ENCODE results near the gene ANO8.

ANO8 gene

DNA sequence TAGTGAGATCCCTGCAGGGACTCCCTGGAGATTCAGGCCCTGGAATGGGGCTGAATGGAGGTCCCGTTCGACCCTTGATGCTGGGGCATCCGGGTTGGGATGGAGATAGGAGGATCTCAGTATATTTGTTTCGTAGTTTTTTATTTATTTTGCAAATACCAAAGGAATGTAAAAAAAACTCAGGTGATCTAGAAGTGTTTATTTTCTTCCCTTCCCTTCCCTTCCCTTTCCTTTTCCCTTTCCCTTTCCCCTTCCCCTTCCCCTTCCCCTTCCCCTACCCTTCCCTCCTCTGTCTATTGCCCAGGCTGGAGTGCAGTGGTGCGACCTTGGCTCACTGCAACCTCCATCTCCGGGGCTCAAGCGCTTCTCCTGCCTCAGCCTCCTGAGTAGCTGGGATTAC lies 7.2 kb upstream of the ANO8 start:
- no peak for DNase-seq

DNA sequence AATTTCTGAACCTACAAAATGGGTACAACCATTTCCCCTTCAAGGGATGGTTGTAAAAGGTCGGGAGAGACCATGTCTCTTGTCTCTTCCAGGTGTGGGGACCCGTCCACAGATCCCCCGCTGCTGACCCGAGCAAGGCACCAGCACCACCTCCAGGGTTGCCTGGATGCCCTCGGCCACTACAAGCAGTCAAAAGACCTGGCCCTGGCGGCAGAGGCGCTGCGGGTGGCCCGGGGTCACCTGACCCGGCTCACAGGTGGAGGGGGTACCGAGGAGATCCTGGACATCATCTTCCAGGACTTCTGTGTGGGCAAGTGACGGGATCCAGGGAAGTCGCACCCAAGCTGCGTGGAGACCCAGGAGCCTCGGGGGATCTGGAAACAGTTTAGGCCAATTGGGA lies 6.7 kb upstream of the ANO8 start:
- DNase-seq, result no peak

DNA sequence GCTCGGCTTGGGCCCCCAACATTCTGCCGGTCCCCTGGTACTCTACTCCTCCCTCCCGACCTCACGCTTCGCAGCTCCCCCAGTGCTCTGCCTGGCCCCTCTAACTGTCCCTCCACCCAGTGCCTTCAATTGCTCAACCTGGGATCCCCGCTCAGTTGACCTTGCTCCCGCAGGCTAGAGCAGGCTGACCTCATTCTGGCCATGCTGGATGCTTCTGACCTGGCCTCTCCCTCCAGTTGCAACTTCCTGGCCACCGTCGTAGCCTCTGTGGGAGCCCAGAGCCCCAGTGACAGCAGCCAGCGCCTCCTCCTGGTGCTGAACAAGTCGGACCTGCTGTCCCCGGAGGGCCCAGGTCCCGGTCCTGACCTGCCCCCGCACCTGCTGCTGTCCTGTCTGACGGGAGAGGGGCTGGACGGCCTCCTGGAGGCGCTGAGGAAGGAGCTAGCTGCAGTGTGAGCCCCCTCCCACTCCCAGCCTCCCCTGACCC lies 6.3 kb upstream of the ANO8 start:
- DNase-seq, result no peak

DNA sequence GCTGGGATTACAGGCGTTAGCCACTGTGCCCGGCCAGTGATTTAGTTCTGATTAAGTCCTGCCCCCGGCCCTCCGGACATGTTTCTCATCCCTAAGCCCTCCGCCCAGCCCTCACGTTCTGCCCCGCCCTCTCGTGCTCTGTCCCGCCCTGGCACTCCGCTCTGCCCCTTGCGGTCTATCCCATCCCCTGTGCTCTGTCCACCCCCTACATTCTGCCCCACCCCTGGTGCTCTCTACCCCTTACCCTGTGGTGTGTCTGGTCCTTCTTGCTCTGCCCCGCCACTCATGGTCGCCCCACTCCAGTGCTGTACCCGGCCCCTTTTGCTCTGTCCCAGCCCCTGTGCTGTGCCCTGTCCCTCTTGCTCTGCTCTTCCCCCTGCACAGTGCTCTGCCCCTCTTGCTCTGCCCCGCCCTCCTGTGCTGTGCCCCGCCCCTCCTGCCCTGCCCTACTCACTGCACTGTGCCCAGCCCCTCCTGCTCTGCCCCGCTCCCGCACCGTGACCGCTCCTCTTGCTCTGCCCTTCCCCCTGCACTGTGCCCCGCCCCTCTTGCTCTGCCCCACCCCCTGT lies 5.7 kb upstream of the ANO8 start:
- no peak for DNase-seq

DNA sequence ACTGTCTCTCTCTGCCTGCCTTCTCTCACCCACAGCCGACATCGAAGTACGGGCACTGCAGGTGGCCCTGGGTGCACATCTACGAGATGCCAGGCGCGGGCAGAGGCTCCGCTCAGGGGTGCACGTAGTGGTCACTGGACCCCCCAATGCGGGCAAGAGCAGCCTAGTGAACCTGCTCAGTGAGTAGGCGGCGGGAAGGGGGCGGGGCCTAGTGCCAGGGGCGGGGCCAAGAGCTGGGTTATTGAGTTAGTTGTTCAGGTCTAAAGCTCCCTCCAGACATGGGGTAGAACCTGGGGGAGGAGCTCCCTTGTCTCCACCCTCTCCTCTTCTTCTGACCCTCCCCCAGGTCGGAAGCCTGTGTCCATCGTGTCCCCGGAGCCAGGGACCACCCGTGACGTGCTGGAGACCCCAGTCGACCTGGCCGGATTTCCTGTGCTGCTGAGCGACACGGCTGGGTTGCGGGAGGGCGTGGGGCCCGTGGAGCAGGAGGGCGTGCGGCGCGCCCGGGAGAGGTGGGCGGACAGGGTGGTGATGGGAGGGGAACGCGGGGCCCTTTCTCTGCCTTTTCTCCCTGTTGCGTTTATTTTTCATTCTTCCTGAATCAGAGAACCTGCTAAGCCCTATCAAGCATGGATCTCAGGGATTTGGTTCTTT lies 4.6 kb upstream of the ANO8 start:
- DNase-seq, result peak; percentile 75

DNA sequence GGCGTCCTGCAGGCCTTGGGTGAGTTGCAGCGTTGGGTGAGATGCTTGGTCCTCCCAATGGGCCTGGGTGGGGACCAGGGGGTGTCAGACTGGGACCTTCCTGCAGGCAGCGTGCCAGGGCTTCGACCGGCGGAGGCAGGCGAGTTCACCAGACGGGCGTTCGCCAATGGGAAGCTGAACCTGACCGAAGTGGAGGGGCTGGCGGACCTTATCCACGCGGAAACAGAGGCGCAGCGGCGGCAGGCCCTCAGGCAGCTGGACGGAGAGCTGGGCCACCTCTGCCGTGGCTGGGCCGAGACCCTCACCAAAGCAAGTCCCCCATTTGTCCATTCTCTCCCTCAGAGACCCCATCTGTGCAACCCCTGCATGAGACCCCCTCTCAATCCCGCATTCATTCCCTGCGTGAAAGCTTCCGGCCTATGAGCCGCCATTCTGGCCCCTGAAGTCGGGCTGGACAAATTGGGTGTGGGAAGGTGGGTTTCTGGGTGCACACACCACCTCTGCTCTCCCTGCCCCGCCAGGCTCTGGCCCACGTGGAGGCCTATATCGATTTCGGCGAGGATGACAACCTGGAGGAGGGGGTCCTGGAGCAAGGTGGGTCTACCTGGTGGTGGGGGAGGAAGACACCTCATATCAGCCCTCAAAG lies 3.9 kb upstream of the ANO8 start:
- no peak for DNase-seq

DNA sequence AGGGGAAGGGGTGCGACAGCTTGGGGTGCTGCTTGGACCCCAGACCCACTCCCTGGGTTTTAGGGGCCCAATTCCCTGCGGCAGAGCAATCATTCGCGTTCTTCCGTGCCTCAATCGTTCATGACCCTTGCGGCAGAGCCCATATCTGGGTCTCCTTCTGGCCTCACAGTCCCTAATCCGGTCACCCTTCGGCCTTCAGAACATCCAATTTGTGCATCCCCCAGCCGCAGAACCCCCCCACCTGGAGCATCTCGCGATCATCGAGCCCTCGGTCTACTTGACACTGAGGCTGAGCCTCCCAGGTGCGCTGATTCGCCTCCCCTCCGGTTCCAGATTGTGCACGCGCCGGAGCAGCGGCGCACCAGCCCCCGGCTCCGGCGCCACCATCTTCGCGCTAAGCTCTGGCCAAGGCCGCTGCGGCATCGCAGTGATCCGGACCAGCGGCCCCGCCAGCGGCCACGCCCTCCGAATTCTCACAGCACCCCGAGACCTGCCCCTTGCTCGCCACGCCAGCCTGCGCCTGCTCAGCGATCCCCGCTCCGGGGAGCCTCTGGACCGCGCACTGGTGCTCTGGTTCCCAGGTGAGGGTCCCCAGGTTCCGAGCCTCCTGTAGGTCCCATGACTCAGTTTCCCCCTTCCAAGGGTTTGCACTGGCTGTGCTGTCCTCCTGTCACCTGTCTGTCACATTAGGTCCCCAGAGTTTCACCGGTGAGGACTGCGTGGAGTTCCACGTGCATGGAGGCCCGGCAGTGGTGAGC lies 3.2 kb upstream of the ANO8 start:
- peak; percentile 61 for DNase-seq

DNA sequence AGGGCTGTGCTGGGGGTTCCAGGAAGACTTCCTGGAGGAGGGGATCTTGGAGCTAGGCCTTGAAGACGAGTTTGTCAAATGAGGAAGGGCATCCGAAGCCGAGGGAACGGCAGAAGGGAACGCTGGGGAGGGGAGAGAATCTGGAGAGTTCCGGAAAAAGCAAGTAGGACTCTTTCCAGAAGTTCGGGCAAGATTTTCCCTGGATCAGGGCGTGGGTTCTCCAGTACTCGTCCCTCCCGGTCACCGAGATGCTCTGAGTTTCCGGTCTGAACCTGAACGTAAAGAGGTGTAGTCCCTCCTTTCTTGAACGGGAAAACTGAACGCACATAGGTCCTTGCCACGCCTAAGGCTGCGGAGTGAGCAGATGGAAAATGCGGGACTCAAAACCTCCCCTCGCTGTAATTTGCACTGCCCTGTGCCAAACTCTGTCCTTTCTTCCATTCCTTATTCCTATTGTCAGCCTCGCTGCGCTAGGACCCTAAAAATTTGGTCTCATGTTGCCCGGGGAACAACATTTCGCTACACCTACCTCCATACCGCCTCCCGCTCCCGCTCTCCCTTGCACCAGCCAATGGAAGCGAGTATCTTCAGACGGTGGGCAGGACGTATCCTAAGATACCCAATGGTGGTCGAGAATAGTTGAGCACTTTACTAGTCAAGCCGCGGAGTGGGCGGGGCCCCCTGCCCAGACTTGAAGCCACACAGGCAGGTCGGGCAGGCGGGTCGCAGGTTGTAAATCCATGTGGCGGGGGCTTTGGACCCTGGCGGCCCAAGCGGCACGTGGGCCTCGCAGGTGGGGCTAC lies 2.4 kb upstream of the ANO8 start, which contains the start of gene GTPBP3:
Gene GTPBP3 (plus strand): TSS at position 682 of the 803 bp plus-strand sequence. CDS start 59 bp downstream, at position 741.
- peak; percentile 98 for DNase-seq

DNA sequence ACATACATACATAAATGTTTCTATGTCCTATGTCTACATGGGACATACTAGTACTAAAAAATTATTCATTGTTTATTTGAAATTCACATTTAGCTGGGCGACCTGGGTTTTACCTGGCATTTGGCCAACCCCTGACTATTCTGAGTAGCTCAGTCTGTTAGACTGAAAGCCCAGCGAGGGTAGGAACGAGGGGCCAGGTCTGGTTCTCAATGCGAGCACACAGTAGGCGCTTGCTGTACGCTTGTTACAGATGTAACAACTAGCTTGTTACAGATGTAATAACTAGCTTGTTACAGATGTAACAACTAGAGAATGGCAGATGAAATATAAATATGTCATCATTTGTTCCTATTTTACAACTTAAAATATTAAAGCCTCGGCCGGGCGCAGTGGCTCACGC lies 920 bp upstream of the ANO8 start:
- DNase-seq, result no peak

DNA sequence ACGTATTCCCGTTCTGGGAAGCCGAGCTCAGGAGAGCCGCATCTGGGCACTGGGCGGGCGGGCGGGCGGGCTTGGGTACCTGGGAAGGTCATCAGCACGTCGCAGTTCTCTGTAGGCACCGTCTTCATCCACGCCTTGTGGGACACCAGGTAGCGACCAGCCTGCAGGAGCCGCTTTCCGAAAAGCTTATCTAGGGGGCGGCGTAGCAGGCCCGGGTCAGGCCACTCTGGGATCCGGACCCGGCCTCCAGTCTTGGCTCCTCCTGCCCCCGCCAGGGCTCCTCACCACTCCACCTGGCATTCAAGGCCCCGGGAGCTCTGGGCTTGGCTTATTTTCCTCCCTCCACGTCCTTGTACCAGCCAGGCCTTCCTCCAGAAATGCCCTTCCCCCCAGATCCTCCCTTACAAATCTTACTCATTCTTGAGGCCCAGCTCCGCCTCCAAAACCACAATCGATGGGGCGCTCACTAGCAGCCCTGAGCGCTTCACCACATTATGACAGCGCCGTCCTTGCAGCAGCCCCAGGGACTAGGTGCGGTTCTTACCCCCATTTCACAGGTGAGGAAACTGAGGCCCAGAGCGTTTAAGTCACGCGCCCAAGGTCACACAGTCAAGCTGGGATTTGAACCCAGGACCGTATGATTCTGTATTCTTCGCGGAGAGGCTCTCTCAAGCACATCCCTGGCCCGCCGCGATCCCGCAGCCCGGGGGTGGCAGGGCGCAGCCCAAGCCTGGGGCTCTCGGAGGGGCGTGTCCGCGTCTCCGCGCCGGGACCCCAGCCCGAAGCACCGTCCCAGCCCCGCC lies 843 bp downstream of the ANO8 start:
- DNase-seq, result peak; percentile 86

DNA sequence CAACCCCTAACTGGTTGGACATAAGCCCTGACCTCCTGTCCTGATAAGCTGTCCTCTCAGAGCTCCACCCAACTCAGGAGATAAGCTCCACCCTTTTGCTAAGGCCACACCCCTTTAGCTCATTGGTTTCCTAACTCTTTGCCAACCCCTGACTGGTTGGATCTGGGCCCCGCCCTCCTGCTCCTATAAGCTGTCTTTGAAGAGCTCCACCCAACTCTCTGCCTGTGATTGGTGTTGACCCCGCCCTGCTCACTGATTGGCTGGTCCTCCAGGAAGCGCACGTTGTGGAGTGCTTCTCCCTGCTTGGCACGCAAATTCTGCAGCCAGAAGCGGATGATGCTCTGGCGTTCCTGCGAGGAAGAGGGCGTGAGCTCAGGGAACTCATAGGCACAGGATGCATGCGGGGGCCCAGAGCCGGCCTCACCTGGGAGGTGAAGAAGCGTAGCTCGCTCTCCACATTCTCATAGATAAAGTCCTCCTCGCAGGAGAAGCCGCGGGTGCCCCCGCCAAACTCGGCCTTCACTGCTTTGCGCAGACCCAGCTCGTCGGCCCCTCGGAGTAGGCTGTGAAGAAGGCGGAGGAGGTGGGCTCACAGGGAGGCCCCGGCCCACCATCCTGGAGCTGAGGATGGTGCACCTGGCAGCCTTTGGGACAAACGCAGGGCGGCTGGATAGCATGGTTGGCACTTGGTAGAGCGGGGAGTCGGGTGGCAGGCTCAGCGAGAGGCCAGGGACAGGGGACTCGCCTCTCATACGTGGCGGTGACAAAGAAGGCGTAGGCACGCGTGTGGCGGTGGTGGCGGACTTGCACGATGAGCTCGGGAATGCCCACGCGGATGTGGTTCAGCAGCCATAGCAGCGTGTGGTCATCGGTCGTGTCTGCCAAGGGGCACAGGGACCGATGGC lies 1.7 kb downstream of the ANO8 start:
- peak; percentile 81 for DNase-seq

DNA sequence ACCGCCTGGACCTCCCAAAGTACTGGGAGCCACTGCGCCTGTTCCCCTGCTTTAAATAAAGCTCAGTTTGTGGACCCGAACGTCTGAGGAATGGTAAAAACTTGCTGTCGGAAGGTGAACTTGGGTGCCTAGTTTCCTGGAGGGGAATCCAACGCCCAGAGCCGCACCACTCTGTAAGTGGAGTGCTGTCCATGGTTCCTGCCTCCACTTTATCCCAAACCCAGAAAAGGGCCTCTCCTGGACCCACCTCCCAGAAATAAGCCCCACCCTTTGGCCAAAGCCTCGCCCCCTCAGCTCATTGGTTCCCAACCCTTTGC lies 2.3 kb downstream of the ANO8 start:
- DNase-seq, result no peak

DNA sequence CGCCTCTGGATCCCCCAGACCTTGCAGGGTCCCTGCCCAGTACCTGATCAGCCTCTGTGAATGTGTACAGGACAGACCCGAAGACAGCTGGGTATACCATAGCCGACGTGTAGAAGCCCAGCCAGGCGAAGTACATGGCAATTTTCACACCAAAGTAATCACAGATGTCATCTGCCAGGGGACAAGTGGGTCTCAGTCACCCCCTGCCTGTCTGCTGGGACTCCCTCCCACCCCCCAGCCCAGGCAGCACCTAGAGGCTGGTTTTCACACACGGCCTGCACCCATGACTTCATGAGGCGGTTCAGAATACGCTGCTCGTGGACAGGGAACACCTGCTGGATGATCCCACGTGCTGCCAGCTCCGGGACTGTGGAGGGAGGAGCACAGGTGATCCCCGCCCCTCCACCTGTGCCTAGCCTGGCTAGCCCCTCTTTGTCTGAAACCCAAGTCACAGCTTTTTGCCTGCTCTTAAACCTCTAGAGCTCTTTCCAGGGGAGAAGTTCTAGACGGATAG lies 3.6 kb downstream of the ANO8 start:
- no peak for DNase-seq

DNA sequence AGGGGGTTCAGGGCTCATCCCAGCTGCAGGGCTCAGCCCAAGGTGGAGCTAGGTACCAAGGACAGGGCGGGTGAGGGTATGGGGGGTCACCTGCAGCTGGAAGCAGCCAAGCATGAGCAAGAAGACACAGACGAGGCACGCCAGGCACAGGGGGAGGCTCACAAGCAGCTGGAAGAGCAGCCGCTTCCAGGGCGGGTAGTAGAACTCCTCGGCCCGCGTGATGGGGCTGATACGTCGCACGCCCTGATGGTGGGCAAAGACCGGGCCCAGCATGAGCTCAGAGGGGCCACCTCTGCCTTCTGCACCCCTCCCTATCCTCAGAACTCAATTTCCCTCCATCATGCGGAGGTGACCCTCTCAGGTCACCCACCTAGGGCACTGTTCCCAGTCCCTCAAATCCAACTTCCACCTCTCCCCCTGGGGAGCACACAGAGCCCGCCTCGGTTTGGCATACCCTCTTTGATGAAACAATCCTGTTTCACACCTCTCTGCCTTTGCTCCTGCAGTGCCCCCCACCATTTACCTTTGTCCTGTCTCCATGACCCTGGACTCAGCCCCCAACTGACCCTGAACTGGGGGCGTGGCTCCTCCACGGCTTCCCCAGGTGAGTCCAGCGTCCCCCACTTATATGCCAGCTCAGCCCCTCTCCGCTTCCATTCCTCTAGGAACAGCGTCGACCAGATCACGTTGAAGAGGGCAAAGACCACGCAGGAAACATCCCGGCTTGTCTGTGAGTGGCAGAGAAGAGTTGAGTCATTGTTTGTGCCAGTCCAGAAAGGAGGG lies 4.2 kb downstream of the ANO8 start:
- no peak for DNase-seq

DNA sequence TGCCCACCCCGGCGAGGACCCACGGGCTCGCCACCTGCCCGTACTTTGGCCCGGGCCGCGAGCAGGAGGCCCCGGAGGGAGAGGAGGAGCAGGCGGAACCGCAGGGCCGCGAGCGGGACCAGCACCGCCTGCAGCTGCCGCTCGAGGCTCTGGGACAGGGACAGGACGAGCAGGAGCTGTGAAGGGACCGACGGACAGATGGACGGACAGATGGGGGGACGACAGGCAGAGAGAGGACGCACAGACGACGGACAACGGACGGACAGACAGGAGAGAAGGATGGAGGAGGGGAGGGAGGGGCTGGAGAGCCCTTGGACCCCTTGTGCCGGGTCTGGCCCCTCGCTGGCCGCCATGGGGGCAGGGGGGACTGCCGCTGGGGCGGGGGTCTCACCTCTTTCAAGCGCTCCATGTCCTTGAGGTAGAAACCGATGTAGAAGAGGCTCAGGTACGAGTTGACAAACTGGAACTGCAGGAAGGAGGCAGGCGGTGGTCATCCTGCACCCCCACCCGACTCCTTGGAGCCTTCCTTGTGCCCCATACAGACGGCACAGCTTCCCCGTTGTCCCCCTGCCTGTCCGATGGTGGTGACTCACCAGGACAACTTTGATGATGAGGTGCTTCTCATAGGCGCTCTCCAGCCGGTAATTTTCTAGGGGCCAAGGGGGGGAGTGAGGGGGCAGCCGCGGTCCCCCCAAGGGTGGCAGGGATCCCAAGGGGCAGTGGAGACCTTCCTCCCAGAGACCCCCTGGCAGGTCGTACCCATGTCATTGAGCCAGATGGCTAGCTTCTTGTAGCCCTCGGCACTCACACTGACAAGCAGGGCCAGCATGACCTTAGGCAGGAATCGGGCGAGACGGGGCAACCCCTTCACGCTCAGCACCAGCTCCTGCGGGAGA lies 5.0 kb downstream of the ANO8 start:
- no peak for DNase-seq

DNA sequence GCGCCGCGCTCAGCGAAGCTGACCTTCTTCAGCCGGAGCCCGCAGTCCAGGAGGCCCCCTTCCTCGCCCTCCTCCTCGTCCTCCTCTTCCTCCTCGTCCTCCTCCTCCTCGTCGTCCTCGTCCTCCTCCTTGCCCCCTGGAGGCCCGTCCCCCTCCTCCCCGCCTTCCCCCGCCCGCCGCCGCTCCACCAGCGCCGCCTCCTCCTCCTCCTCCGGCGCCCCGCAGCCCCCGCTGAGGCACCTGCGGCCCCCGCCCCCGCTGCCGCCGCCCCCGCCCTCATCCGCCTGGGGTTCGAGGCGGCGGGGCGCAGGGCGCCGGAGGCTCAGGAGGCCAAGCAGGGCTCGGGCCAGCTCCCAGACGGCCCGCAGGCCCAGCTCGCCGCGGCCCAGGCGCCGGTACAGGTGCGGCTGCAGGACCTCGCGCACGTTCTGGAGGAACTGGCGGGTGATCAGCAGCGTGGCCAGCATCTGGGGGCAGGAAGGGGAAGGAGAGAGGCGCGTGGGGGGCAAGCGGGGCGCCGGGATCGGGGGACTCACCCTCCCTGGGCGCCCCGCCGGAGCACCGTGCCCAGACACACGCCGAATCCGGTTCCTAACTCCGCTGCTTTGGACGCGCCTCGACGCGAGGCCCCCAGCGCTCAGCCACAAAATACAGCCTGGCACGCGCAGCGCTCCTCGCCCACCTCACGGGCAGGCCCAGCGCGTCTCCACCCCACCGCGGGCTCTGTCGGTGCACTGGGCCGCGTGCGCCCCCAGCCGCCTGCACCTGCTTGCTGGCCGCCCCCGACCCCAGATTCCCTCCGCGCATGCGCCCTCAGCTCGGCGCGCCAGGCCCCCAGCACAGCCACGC lies 5.9 kb downstream of the ANO8 start:
- peak; percentile 35 for DNase-seq

DNA sequence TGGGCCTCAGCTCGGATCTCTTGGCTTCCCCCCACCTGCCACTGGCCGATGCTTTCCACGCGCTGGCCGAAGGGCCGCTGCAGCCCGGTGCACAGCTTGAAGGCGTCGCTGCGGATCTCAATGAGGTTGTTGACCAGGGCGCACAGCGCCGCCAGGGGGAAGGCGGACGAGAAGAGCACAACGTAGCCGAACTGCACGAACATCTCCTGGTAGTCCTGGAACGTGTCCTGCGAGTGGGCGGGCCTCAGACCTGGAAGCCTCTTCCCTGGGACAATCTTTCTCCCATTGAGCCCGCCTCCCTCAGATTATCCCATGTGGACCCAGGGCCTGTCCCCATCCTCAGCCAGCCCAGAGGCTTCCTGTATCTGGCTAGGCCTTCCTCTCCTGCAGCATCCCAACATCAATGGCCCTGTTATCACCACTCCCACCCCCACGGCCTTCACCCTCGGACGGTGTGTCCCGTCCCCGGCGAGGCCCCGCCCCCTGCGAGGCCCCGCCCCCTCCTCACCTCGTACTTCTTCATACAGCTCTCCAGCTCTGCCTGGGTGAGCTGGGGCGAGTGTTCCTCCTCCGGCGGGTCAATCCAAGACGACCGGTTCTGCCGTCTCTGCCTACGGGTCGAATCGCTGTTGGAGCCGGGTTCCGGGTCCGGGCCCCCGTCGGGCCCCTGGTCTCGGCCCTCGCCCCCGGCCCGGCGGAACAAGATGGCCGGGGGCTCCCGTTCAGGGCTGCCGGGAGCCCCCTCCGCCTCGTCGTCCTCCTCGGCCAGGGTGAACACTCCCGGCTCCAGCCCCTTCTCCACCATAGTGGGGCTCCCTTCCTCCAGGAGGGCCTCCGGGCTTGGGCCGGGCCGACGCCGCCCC lies 6.8 kb downstream of the ANO8 start:
- peak; percentile 65 for DNase-seq
